ENCODE results near the gene CD34.

- TF ChIP-seq, protein P1, sequence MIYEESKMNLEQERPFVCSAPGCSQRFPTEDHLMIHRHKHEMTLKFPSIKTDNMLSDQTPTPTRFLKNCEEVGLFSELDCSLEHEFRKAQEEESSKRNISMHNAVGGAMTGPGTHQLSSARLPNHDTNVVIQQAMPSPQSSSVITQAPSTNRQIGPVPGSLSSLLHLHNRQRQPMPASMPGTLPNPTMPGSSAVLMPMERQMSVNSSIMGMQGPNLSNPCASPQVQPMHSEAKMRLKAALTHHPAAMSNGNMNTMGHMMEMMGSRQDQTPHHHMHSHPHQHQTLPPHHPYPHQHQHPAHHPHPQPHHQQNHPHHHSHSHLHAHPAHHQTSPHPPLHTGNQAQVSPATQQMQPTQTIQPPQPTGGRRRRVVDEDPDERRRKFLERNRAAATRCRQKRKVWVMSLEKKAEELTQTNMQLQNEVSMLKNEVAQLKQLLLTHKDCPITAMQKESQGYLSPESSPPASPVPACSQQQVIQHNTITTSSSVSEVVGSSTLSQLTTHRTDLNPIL (CRISPR knock-in tag; IDR thresholded peaks at IDR 0.05; ENCODE audit: low read depth) = no peak
- no peak for TF ChIP-seq ISL1 (CRISPR knock-in tag; IDR thresholded peaks at IDR 0.05)
- no peak for TF ChIP-seq TSHZ2 (CRISPR knock-in tag; IDR thresholded peaks at IDR 0.05)
- no peak for TF ChIP-seq ESRRG (CRISPR knock-in tag; IDR thresholded peaks at IDR 0.05)
- TF ChIP-seq GLIS3 (CRISPR knock-in tag; IDR thresholded peaks at IDR 0.05) = no peak
- TF ChIP-seq, protein P2, sequence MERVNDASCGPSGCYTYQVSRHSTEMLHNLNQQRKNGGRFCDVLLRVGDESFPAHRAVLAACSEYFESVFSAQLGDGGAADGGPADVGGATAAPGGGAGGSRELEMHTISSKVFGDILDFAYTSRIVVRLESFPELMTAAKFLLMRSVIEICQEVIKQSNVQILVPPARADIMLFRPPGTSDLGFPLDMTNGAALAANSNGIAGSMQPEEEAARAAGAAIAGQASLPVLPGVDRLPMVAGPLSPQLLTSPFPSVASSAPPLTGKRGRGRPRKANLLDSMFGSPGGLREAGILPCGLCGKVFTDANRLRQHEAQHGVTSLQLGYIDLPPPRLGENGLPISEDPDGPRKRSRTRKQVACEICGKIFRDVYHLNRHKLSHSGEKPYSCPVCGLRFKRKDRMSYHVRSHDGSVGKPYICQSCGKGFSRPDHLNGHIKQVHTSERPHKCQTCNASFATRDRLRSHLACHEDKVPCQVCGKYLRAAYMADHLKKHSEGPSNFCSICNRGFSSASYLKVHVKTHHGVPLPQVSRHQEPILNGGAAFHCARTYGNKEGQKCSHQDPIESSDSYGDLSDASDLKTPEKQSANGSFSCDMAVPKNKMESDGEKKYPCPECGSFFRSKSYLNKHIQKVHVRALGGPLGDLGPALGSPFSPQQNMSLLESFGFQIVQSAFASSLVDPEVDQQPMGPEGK (CRISPR knock-in tag; IDR thresholded peaks at IDR 0.05; ENCODE audit: borderline replicate concordance) = no peak
- TF ChIP-seq, protein P3, sequence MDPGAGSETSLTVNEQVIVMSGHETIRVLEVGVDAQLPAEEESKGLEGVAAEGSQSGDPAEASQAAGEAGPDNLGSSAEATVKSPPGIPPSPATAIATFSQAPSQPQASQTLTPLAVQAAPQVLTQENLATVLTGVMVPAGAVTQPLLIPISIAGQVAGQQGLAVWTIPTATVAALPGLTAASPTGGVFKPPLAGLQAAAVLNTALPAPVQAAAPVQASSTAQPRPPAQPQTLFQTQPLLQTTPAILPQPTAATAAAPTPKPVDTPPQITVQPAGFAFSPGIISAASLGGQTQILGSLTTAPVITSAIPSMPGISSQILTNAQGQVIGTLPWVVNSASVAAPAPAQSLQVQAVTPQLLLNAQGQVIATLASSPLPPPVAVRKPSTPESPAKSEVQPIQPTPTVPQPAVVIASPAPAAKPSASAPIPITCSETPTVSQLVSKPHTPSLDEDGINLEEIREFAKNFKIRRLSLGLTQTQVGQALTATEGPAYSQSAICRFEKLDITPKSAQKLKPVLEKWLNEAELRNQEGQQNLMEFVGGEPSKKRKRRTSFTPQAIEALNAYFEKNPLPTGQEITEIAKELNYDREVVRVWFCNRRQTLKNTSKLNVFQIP (CRISPR knock-in tag; IDR thresholded peaks at IDR 0.05; ENCODE audit: borderline replicate concordance, low read depth) = no peak
- no peak for TF ChIP-seq ZNF8 (CRISPR knock-in tag; IDR thresholded peaks at IDR 0.05)
- TF ChIP-seq BACH2 (CRISPR knock-in tag; IDR thresholded peaks at IDR 0.05; ENCODE audit: borderline replicate concordance) = no peak
- no peak for TF ChIP-seq TOX (CRISPR knock-in tag; IDR thresholded peaks at IDR 0.05; ENCODE audit: borderline replicate concordance)
Observed at GRCh38 chr1:207878939-207879338, 32.0 kb downstream of the CD34 start.

Measured in SK-N-SH treated with all-trans-retinoic acid at 6 μM for 48 hours (cell line).